ENCODE measurements around the gene ADORA1. TPM values are rescaled to one million over a fixed set of nuclear protein-coding genes. Genes with fewer than 3 reads are reported as not detected.

Gene ADORA1
- polyA plus RNA-seq, 1 donor, result 4.6 TPM

- DNase-seq, result no peak
Observed at GRCh38 chr1:203186446-203187303, 59.1 kb downstream of the ADORA1 start, which contains the start of gene CHI3L1. Gene CHI3L1 (minus strand): TSS chr1:203186704. CDS start chr1:203186623, 81 bp downstream.

- no peak for DNase-seq
Observed at GRCh38 chr1:203187304-203187685, 59.8 kb downstream of the ADORA1 start.

- no peak for DNase-seq
Observed at GRCh38 chr1:203187689-203188264, 60.3 kb downstream of the ADORA1 start.

GRCh38 chr1:203188686-203189232 lies 61.2 kb downstream of the ADORA1 start:
- no peak for DNase-seq

GRCh38 chr1:203189951-203190352 lies 62.4 kb downstream of the ADORA1 start:
- no peak for DNase-seq

GRCh38 chr1:203190949-203191348 lies 63.4 kb downstream of the ADORA1 start:
- DNase-seq, result no peak

- no peak for DNase-seq
Observed at GRCh38 chr1:203196371-203196770, 68.8 kb downstream of the ADORA1 start.

- DNase-seq, result no peak
Observed at GRCh38 chr1:203197625-203198024, 70.1 kb downstream of the ADORA1 start.

GRCh38 chr1:203199002-203199401 lies 71.5 kb downstream of the ADORA1 start:
- DNase-seq, result no peak

GRCh38 chr1:203199481-203199815 lies 71.9 kb downstream of the ADORA1 start:
- DNase-seq, result no peak

GRCh38 chr1:203199816-203200571 lies 72.5 kb downstream of the ADORA1 start:
- no peak for DNase-seq

GRCh38 chr1:203200916-203201315 lies 73.4 kb downstream of the ADORA1 start:
- DNase-seq, result no peak

- DNase-seq, result no peak
Observed at GRCh38 chr1:203201516-203202205, 74.1 kb downstream of the ADORA1 start.

GRCh38 chr1:203202431-203203245 lies 75.1 kb downstream of the ADORA1 start:
- DNase-seq, result no peak

- DNase-seq, result no peak
Observed at GRCh38 chr1:203204756-203205155, 77.2 kb downstream of the ADORA1 start.

GRCh38 chr1:203206129-203206687 lies 78.7 kb downstream of the ADORA1 start:
- DNase-seq, result no peak

GRCh38 chr1:203207751-203208150 lies 80.2 kb downstream of the ADORA1 start:
- DNase-seq, result no peak

GRCh38 chr1:203208181-203208580 lies 80.7 kb downstream of the ADORA1 start:
- DNase-seq, result no peak

- DNase-seq, result no peak
Observed at GRCh38 chr1:203210350-203210749, 82.8 kb downstream of the ADORA1 start.

- no peak for DNase-seq
Observed at GRCh38 chr1:203210988-203211387, 83.5 kb downstream of the ADORA1 start.

- no peak for DNase-seq
Observed at GRCh38 chr1:203211812-203212211, 84.3 kb downstream of the ADORA1 start.
